IPS DF 4.7 (cell line): ENCODE results near the gene B3GNT5.

ENCODE experiments used
- DNase-seq: peaks from one replicate; pipeline ENCODE4 v3.0.0-alpha.2; 2013; ENCODE audit warnings: low spot score; ENCODE audit errors: extremely low read depth

B3GNT5 gene

DNA sequence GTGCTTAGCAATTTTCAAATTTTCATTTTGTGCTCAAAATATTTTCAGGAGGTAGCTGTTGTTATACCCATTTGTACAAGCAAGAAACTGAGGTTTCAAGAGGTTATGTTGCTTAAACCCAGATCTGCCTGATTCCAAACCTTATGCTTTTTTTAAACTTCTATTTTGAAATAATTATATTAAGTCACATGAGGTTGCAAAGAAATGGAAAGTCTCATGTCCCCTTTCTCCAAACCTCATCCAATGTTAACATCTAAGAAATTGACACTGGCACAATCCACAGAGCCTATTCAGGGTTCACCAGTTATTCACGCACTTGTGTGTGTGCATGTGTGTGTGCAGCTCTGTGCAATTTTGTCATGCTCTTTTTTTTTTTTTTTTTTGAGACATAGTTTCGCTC is 35.1 kb downstream of the B3GNT5 start:
- no peak for DNase-seq

DNA sequence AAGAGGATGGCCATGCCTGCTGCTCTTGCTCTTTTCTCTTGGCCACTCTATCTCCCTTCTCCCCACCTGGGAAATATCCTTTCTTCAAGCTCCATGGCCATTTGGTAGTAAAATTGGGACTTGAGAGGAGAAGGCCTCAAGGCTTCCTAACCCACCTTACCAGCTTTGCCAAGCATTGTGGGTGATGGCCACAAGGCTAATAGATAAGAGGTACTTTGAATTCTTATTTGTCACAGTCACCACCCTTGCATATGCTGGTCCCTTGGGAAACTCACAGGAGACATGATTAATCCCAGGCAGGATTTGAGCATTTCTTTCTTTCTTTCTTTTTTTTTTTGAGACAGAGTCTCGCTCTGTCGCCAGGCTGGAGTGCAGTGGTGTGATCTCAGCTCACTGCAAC is 37.2 kb downstream of the B3GNT5 start:
- no peak for DNase-seq

DNA sequence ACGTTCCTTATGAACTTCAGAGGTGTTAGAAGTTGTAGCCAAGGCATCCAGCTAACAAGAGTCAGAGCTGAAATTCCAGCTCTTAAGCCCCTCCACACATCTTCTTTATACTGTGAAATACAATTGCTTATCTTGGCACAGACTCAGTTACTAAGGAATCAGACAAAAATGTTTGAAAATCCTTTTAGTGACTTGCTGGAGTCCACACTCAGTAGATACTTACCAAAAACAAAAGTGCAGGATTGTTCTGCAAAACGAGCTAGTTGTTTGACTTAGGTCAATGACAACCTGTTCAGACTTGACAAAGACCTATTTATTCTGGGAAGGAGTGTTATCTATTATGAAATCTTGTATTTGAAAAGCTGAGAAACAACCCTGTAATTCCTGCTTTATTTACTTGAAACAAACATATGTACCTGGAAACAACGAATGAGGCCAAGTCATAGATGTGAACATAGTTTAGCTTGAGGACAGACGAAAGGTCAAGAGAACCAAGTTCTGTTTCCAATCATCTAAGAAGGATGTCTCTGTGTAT is 38.5 kb downstream of the B3GNT5 start:
- DNase-seq = no peak

DNA sequence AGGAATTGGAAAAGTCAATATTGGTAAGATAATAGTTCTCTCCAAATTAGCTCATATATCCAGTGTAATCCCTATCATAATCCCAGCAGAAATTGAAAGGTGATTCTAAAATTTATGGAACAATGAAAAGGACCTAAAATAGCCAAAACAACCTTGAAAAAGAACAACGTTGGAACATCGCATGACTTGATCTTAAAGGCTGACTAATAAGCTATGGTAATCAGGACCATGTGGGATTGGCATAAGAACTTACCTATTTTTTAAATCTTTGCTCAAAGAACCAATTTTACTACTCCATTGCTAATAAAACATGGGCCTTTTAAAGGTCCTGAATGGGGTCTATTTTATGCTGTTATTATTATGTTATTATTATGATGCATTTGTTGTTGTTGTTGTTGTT is 40.9 kb downstream of the B3GNT5 start:
- no peak for DNase-seq

DNA sequence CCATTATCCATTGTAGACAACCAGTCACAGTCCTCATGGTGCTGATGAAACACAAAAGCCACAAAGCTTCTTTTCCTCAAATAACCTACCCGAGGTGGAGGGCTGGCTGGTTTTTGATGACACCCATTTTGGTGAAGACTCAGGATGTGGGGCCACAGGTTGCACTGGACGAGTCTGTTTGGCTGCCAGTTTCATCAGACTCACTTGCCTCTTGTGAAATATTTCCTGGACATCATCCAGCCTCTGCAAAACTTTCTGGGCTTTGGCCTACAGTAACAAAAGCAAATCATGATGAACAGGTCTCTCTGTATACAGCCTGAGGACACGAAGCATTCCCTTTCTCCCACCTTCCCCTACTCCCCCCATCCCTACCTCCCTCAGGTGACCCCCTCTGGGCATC is 42.2 kb downstream of the B3GNT5 start:
- DNase-seq = no peak

DNA sequence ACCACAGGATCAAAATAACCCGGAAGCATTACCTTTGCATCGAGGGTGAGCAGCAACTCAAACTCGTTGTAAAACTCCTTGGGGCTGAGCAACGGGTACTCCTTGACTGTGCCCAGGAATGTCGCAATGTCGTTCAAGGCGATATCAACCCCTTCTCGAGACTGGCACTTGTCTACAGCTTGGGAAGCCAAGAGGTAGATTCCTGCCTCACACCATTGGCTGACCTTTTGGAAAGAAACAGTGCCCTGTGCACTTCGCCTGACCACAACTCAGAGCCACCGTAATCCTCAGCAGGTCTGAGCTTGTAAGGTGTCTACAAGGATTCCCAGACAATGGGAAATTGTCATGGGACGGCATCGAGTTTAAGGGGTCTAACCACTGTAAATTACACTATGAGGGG is 43.9 kb downstream of the B3GNT5 start:
- DNase-seq = no peak

DNA sequence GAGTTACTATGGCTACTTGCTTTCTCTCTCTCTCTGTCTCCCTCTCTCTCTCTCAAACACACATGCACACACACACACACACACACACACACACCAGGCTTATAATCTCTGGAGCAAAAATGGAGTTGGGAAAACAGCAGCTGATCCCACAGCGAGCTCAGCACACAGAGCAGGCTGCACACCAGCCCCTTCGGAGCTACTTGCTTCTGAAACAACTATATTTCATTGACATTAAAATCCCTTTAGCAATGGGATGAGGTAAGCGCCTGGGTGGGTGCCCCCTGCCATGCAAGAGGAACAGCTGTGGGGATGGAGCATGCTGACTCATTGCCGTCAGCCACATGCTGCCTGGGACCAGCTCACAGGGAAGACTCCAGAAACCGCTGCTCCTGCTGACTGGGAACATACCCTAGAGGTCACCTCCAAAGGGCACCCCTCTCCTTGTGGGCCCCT is 45.7 kb downstream of the B3GNT5 start:
- peak; percentile 11 for DNase-seq

DNA sequence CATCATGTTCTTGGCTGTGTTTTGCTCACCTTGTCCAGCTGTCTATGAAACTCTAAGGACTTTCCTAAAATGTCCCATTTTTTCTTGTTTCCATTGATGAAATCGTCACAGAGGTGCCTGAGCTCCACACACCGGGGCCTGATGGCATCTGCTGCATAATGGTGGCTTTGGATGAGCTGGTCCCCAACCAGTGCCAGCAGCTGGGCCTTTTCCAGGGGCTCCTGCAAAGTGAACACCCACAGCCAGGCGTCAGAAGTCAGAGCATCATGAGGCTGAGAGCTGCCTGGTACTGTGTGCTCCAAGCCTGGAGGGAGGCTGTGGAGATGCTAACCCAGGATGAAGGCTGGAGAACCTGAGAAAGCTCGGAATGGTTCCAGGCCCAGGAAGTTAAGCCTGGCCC is 46.9 kb downstream of the B3GNT5 start:
- no peak for DNase-seq

DNA sequence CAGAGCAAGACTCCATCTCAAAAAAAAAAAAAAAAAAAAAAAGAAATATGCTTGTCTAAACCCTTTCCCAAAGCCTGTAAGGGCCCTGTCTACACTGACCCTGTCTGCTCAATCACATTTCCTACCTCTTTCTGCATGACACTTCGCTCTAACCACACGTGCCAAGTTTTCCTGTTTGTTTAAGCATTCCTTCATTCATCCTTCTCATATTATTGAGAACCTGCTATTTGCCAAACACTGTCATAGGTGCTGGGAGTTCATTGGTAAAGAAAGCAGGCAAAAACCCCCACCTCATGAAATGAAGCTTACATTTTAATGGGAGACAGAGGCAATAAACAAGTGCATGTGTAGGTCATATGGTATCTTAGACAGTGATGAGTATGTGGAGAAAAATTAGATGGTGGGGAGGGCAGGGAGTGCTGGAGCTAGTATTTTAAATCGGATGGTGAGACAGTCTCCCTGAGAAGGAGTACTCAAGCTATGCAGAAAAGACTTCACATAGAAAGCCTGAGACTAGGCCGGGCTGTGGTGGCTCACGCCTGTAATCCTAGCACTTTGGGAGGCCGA is 48.0 kb downstream of the B3GNT5 start:
- DNase-seq = no peak

DNA sequence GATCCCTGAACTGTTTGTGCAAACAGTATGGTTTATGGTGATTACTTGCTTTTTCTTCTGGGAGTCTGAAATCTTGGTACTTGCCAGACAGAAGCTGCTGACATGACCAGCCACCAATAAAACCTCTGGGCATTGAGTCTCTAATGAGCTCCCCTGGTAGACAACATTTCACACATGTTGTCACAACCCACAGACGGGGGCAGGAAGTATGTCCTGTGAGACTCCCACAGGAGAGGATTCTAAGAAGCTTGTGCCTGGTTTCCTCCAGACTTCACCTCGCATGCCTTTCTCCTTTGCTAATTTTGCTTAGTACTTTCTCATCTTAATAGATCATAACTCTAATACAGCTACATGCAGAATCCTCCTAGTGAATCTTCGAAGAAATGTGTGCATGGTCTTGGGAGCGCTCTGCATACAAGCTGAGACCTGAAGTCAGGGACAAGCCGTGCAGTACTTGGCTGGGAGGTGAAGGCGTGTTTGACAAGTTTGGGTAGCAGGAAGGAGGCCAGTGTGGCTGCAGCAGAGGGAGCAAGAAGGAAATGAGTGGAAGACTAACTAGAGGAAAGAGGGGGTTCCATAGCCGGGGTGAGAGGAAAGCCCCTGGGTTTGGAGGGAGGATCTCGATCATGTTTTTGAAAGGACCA is 49.0 kb downstream of the B3GNT5 start:
- no peak for DNase-seq

DNA sequence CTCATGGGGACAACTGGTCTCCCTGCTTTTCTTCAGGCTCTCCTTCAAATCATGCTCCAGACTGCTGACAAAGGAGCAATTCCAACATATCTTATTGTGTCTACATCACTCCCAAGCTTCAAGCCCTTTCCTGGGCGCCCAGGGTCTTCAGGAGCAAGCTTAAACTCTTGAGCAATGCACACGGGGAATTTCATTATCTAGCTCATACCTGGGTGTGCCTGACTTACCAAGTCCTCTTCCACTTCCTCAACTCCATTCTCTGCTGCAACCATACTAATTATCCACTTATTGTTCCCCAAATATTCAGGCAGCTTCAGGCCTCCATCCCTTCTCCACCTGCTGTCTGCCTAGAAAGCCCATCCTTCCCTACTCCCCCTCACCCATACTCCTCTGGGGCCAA is 50.6 kb downstream of the B3GNT5 start:
- DNase-seq = no peak

DNA sequence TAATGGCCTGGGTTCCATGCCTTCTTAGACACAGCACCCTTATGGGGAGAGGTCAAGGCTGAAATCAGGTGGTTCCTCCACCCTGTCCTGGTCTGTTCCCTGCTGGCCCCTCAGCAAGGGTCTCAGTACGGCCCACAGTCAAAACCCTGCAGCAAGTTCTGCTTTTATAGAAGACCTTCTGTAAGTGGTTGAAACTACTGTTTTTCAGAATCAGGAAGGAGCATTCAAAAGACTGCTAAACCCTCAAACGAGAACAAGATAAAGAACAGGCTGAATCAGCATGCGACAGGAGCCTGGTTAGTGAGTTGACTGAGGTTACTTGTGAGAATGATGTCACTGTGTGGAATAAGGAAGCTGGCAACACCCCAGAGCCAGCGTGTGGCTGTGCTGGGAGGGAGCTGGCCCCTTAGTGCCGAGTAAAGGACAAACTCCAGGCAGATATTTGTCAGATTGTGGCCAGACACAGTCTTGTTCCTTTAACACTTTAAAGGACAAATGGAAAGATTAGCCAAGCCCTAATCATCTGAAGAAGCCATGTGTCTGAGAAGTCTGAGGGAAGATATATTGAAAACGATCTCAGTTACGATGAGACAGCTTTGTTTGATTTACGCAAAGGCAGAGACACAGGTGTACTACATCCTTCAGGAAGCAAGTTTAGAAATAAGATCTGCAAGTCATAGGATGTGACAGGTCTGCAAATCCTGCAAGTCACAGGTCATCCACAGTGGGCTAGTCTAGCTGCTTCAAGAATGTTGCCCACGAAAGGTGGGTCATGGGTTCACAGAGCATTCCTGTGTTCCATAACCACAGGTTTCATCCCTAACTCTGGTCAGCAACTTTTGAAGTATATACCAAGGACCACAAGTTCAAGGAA is 54.0 kb downstream of the B3GNT5 start:
- no peak for DNase-seq

DNA sequence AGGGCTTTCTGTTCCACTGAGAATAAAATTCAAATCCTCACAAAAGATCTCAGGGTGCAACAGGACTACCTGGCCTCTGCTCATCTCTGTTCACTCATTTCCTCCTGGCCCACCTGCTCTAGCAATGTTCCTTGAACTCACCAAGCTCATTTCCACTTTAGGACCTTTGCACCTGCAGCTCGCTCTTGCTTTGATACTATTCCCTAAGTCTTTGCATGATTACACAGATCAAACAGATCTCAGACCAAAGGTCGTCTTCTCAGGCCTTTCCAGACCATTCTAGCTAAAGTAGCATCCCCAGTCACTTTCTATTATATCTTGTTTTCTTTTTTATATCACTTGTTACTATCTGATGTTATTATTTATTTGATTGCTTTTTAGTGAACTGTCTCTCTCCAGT is 54.7 kb downstream of the B3GNT5 start:
- DNase-seq = no peak

DNA sequence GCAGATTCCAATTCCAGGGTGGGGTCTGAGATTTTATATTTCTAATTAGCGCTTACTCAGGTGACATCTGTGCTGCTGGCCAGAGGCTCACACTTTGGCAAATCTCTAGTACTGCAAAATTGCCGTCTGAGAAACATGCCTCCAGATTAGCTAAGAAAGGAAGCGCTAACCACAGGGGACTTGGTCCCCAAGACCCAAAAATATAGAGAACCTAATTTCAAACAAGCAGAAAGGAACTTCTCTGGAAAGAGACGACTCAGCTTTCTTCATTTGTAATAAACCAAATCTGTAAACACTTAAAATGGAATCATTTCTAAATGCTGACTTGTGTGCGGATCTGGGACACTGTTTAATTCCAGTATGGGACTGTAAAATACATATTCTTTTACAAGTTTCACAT is 55.7 kb downstream of the B3GNT5 start:
- DNase-seq = no peak

DNA sequence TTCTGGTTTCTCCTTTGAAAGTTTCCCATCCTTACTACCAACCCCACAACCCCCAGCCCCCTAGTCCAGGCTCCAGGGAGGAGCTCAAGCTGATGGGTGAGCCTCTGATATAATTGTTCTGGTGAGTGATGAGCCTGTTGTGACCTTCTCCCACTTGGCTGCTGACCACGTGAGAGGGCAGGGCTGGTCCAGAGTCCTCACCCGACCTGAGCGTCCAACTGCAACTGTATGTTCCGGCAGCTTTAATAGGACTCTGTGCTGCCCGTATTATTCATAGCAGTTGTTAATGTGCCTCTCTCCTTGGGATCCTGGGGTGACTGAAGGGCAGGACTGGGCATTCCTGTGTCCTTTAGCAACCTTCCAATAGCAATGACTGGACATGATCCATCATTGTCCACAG is 56.2 kb downstream of the B3GNT5 start:
- no peak for DNase-seq

DNA sequence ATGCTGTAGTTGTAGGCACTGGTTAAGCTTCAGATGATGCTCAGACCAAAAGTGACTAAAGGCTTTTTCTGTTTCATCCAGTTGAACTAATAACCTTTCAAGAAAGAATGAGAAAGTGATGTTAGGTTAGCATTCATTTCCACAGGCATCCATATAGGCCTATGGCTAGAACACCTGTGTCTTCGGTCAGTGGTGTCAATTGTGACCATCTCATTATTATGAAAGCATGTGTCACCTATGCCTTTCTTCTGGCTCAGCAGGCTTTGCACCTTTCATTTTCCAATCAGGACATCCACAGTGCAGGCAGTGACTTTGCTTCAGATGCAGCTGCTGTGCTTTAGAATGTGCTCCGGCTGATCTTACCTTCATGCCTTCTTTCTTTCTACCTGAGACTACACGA is 57.9 kb downstream of the B3GNT5 start:
- no peak for DNase-seq

DNA sequence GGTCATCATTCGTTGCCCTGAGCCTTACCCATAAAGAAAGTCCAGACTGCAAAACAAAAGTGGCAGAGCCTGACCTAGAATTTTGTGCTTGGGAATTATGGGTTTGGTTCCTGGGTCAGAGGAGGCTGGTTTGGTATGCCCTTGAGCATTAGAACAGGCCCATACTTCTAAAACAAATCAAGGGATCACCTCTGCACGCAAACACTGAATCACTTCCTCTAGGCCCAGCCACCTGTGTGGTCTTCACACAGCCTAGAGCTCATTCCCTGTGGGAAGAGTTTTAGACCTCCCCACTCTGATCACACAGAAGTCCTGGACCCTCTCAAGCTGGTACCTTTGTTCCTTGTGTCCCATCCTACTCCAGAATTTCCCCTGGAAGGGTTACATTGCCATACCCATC is 59.4 kb downstream of the B3GNT5 start:
- no peak for DNase-seq

DNA sequence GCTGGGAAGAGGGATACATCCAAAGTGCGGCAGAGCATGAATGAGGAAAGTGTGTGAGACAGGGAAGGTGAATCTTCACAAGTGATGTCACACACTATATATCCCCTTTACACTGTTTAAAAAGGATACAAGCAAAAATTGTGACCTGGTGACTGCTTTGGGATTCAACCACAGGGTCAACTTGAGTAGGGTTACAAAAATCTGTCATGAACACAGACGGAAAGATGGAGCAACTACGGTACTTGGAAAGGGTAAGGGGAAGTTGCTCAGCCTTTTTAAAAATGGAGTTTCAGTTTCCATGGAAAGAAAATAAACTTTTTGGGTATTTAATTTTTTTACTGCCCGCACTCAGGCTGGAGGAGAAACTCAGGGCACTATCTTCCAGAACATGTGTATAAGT is 60.3 kb downstream of the B3GNT5 start:
- DNase-seq = no peak

DNA sequence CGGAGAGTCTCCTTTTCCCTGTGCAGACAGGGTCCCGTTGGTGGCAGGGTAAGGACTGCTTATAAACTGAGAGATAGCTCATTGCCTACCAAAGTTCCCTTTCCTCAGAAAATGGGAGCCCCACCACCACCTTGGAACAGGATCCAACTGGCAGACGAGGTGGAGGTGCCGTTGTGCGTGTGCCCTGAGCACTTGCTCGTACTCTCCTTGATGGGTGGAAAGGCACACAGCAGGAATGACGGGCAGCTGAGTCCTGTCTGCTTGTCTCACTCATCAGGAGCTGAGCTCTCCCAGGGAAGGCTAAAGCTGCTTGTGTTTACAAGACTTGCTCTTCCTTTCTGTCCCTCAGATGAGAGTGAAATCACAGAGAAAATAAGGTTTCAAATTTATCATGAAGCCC is 60.7 kb downstream of the B3GNT5 start:
- DNase-seq = no peak

DNA sequence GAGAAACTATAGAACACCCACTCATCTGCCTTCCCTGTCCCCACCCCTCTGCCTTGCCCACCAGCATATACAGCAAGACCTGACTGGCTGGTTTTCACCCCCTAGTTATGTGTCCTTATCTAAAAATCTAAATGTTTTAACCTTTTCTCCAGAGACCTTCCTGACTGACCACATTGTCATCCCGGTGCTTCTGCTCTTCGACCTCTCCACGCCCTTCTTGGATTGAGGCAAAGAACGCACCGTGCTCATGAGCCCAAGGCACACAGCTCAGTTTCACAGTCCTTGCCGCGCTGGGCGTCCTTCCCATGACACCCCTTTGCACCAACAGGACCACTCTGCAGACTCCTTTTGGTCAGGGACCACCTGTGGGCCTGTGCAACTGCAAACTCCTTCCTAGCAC is 62.7 kb downstream of the B3GNT5 start:
- DNase-seq = no peak

DNA sequence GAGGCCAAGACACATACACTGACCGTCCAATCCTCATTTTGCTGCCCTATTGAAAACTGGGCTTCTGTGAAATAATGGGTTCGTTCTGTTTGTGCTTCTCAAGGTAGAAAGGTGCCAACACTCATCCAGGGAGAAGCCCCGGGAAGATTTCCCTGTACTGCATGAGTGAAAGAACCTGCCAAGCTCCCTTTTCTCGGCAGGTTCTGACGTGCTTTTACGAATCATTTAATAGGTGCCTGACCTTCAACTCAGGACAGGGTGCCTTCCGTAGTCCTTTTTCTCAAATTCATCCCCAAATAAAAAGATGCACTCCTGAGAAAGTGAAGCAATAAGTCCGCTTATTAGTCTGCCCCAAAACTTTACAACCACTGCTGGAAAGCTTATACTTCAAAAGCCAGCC is 64.2 kb downstream of the B3GNT5 start:
- no peak for DNase-seq
